Suprapubic skin (tissue), 4 donors: ENCODE data around the gene TYMP. TPM values are rescaled to one million over a fixed set of nuclear protein-coding genes. Genes with fewer than 3 reads are reported as not detected.
"Not testable (repeated sequence)": the region's sequence is repeated elsewhere in the genome, so short reads cannot be mapped to it uniquely, and the experiment has no call there.

ENCODE experiments used
- DNase-seq, 2 donors: peaks; one replicate each; pipeline ENCODE4 v3.0.0-alpha.2; 2019; ENCODE audit warnings: low spot score in 2 of 2
- H3K27ac ChIP-seq: fragments of 200-600 bp; sonication (generic); one replicate; pipeline ENCODE4 v1.5.1; 2019
- H3K27me3 ChIP-seq: fragments of 200-600 bp; sonication (generic); one replicate; pipeline ENCODE4 v1.5.1; 2019
- H3K36me3 ChIP-seq: fragments of 200-600 bp; sonication (generic); one replicate; pipeline ENCODE4 v1.5.1; 2019
- H3K4me1 ChIP-seq: fragments of 200-600 bp; sonication (generic); one replicate; pipeline ENCODE4 v1.5.1; 2019
- H3K4me3 ChIP-seq: fragments of 200-600 bp; sonication (generic); one replicate; pipeline ENCODE4 v1.5.1; 2019; ENCODE audit warnings: mild to moderate bottlenecking
- H3K9me3 ChIP-seq: fragments of 200-600 bp; sonication (generic); one replicate; pipeline ENCODE4 v1.5.1; 2019
- EP300 ChIP-seq: sonication (generic); formaldehyde crosslinking; IDR thresholded peaks from one replicate; pipeline ENCODE4 v1.6.1; 2017; ENCODE audit warnings: antibody characterized with exemption
- POLR2A ChIP-seq, 2 donors: fragments of 450-650 bp; IDR thresholded peaks; one replicate each; pipeline ENCODE4 v1.6.1; 2017; ENCODE audit warnings: antibody characterized with exemption in 2 of 2, mild to moderate bottlenecking in 2 of 2, moderate library complexity in 2 of 2
- POLR2AphosphoS5 ChIP-seq, 3 donors: sonication (generic); formaldehyde crosslinking; IDR thresholded peaks; one replicate each; pipeline ENCODE4 v1.6.1; 2017; ENCODE audit warnings: antibody characterized with exemption in 3 of 3
- WGBS: methylation state at CpG from one replicate; pipeline ENCODE4 v1.1.5; 2018; 5-methylcytosine and 5-hydroxymethylcytosine counted together
- total RNA-seq, 4 donors: library from RNA; depleted of rRNA; stranded (reverse); fragments of >200 nt; gene quantifications; one replicate each; pipeline ENCODE4 v1.1.0, GENCODE V29; 2016
- TF ChIP-seq, protein P1 (sequence below), 2 donors: fragments of 200-600 bp in 1 of 2; fragments of 450-650 bp in 1 of 2; sonication (generic) in 1 of 2; IDR thresholded peaks; one replicate each; pipeline ENCODE4 v1.5.1; 2016 to 2019; ENCODE audit warnings: antibody characterized with exemption in 2 of 2, mild to moderate bottlenecking in 1 of 2, moderate library complexity in 1 of 2

Gene TYMP
- total RNA-seq, 4 donors from 2014 or later, result 23.6 to 46.9 (median 30.8) TPM

DNA sequence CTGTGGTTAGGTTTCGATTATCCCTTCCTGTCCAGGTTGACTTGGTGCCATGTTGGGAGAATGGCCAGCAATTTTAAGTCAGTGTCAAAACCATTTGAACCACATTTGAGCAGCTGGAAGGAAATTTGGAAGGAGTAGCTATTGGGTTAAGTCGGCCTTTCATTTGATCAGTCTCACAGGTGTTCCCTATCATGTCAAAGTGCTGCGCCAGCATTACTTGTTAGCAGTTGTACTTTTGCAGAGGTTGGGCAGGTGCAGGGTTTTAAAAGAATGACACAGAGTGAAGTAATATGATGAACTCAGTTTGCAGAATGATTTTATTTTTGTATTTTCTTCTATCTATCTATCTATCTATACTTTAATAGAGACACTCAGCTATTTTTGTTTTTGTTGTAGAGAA is 6.4 kb upstream of the TYMP start:
- no peak for TF ChIP-seq EP300
- TF ChIP-seq POLR2AphosphoS5 (IDR thresholded peaks at IDR 0.05), result no peak
- TF ChIP-seq POLR2A (IDR thresholded peaks at IDR 0.05), result no peak
- TF ChIP-seq, protein P1, sequence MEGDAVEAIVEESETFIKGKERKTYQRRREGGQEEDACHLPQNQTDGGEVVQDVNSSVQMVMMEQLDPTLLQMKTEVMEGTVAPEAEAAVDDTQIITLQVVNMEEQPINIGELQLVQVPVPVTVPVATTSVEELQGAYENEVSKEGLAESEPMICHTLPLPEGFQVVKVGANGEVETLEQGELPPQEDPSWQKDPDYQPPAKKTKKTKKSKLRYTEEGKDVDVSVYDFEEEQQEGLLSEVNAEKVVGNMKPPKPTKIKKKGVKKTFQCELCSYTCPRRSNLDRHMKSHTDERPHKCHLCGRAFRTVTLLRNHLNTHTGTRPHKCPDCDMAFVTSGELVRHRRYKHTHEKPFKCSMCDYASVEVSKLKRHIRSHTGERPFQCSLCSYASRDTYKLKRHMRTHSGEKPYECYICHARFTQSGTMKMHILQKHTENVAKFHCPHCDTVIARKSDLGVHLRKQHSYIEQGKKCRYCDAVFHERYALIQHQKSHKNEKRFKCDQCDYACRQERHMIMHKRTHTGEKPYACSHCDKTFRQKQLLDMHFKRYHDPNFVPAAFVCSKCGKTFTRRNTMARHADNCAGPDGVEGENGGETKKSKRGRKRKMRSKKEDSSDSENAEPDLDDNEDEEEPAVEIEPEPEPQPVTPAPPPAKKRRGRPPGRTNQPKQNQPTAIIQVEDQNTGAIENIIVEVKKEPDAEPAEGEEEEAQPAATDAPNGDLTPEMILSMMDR (IDR thresholded peaks at IDR 0.05), result no peak
- Histone ChIP-seq H3K27me3 (no peaks in the 10 kb centered on the region), H3K9me3 (no peaks in the 10 kb centered on the region), H3K4me3 (no peak overlapping the region), H3K4me1 (peaks cover 67% of the 10 kb centered on the region), H3K27ac (no peak overlapping the region), H3K36me3 (no peaks in the 10 kb centered on the region)
- 70% methylated on average over 3 of the region's 3 CpGs for WGBS
- no peak for DNase-seq

DNA sequence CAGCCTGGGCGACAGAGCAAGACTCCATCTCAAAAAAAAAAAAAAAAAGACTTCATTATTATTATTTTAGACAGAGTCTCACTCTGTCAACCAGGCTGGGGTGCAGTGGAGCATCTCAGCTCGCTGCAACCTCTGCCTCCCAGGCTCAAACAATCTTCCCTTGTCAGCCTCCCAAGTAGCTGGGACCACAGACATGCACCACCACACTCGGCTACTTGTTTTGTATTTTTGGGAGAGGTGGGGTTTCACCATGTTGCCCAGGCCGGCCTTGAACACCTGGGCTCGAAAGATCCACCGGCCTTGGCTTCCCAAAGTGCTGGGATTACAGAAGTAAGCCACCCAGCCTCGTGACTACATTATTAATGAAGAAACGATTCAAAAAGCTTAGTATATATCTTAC is 5.3 kb upstream of the TYMP start:
- H3K27ac ChIP-seq, result no peak overlapping the region
- TF ChIP-seq POLR2A (IDR thresholded peaks at IDR 0.05), result no peak
- no peaks in the 10 kb centered on the region for H3K9me3 ChIP-seq
- H3K27me3 ChIP-seq, result no peaks in the 10 kb centered on the region
- no peak for DNase-seq
- no peak overlapping the region for H3K4me3 ChIP-seq
- H3K36me3 ChIP-seq, result no peaks in the 10 kb centered on the region
- peaks cover 68% of the 10 kb centered on the region for H3K4me1 ChIP-seq
- whole genome bisulfite sequencing, result 88% methylated on average over 8 of the region's 8 CpGs

GRCh38 chr22:50533856-50534711 is 4.3 kb upstream of the TYMP start:
- DNase-seq, H3K9me3 ChIP-seq, H3K4me3 ChIP-seq, H3K27me3 ChIP-seq, H3K36me3 ChIP-seq: not testable (repeated sequence)
- H3K4me1 ChIP-seq, result peaks cover 68% of the 10 kb centered on the region
- WGBS, result 59% methylated on average over 21 of the region's 21 CpGs
- peak overlapping the region; percentile 93 for H3K27ac ChIP-seq

DNA sequence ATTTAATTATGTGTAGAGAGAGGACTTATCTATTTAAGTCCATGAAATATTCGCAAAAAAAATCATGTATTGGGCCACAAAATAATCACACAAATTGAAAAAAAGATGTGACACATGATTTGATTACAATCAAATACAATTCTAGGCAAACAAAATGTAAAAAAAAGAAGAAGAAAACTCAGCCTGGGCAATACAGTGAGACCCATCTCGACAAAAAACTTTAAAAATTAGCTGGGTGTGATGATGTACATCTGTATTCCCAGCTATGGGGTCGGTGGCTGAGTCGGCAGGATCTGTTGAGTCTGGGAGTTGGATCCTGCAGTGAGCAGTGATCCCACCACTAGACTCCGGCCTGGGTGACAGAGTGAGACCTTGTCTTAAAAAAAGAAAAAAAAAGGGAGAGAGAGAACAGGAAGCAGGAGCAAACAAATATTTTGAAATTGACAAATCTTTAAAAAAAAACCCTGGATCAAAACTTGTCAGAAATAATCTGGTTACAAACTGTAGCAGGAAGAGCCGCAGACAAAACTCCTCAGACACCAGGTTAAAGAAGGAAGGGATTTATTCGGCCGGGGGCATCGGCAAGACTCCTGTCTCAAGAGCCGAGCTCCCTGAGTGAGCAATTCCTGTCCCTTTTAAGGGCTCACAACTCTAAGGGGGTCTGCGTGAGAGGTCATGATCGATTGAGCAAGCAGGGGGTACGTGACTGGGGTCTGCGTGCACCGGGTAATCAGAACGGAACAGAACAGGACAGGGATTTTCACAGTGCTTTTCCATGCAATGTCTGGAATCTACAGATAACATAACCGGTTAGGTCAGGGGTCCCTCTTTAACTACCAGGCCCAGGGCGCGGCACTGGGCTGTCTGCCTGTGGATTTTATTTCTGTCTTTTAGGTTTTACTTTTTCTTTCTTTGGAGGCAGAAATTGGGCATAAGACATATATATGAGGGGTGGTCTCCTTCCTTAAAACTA is 3.3 kb upstream of the TYMP start:
- Histone ChIP-seq H3K4me1 (peaks cover 60% of the 10 kb centered on the region), H3K27ac (peak overlapping the region; percentile 93), H3K4me3 (peak overlapping the region; percentile 81), H3K27me3 (no peaks in the 10 kb centered on the region), H3K9me3 (no peaks in the 10 kb centered on the region), H3K36me3 (no peaks in the 10 kb centered on the region)
- WGBS, result 73% methylated on average over 19 of the region's 19 CpGs
- TF ChIP-seq POLR2A (IDR thresholded peaks at IDR 0.05), result no peak
- TF ChIP-seq, protein P1 (IDR thresholded peaks at IDR 0.05), result no peak
- TF ChIP-seq POLR2AphosphoS5 (IDR thresholded peaks at IDR 0.05), result no peak
- no peak for TF ChIP-seq EP300
- no peak for DNase-seq

- TF ChIP-seq POLR2A (IDR thresholded peaks at IDR 0.05), result peak in 1 of 2 donors; percentile 17
- TF ChIP-seq EP300, result no peak
- Histone ChIP-seq H3K36me3 (no peaks in the 10 kb centered on the region), H3K9me3 (no peaks in the 10 kb centered on the region), H3K4me3 (peak overlapping the region; percentile 81), H3K27ac (peak overlapping the region; percentile 93), H3K27me3 (no peaks in the 10 kb centered on the region), H3K4me1 (peaks cover 59% of the 10 kb centered on the region)
- 6% methylated on average over 26 of the region's 56 CpGs for WGBS
- DNase-seq, result peak; percentile 92 to 94
These were observed 2.3 kb upstream of the TYMP start for GRCh38 chr22:50531962-50532674.

DNA sequence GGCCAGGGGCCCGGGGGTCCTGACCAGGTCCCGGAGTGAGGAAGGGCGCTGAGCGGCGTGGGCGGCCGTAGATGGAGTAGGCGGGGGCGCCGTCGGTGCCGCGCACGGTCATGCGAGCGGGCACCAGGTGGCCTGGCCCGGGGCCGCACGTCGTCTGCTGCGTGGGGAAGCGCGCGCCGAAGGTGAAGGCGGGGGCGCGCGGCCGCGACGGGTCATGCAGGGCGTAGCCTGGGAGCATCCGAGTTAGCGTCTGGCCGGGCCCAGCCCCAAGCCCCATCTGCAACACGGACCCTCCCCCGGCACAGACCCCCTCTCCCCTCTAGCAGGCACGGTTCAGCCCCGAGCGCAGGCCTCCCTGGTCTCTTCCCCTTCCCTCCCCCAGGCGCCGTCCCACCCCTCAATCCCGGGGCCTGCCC is 1.7 kb upstream of the TYMP start:
- peak overlapping the region; percentile 81 for H3K4me3 ChIP-seq
- no peaks in the 10 kb centered on the region for H3K36me3 ChIP-seq
- H3K4me1 ChIP-seq, result peaks cover 64% of the 10 kb centered on the region
- WGBS, result 0% methylated on average over 1 of the region's 44 CpGs
- no peaks in the 10 kb centered on the region for H3K27me3 ChIP-seq
- peak in 1 of 2 donors; percentile 87 for DNase-seq
- TF ChIP-seq, protein P1 (IDR thresholded peaks at IDR 0.05), result no peak
- no peak for TF ChIP-seq POLR2AphosphoS5 (IDR thresholded peaks at IDR 0.05)
- no peak for TF ChIP-seq POLR2A (IDR thresholded peaks at IDR 0.05)
- TF ChIP-seq EP300, result no peak
- H3K27ac ChIP-seq, result peak overlapping the region; percentile 93
- no peaks in the 10 kb centered on the region for H3K9me3 ChIP-seq
